ENCODE results near the gene PPP2R5E. TPM values are rescaled to one million over a fixed set of nuclear protein-coding genes. Genes with fewer than 3 reads are reported as not detected.
"Not testable (repeated sequence)": the region's sequence is repeated elsewhere in the genome, so short reads cannot be mapped to it uniquely, and the experiment has no call there.

The PPP2R5E gene
- total RNA-seq, 2 donors from 2014 or later, result 17.3 to 18.7 TPM

DNA sequence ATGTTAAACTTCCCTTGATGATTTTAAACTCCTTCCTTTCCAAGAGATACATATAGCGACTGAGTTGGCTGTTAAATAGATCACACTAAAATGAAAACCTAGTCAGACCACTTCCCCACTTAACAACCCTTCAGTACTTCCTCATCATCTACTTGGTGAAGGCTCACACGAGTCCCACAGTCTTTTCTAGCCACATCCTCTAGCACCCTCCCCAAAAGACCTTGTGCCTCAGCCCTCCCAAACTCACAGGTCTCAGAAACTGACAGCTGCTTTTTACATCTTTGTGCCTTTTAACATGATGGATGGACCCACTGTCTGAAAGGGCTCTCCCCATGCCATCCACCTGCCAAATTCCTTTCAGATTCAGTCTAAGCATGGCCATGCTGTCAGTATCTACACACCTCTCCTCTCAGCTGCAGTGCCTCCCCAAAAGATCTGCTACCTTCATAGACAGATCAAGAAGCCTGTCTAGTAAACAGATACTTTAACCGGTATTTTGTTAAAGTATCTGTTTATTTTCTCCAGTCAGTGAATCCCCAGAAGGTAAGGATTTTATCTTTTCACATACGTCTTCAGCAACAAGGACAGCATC is 159.3 kb downstream of the PPP2R5E start:
- DNase-seq (ENCODE audit: low spot score), result no peak
- H3K27ac ChIP-seq, result no peak overlapping the region
- no peaks in the 10 kb centered on the region for H3K9me3 ChIP-seq
- no peaks in the 10 kb centered on the region for H3K4me1 ChIP-seq
- no peaks in the 10 kb centered on the region for H3K27me3 ChIP-seq
- TF ChIP-seq, protein P1, sequence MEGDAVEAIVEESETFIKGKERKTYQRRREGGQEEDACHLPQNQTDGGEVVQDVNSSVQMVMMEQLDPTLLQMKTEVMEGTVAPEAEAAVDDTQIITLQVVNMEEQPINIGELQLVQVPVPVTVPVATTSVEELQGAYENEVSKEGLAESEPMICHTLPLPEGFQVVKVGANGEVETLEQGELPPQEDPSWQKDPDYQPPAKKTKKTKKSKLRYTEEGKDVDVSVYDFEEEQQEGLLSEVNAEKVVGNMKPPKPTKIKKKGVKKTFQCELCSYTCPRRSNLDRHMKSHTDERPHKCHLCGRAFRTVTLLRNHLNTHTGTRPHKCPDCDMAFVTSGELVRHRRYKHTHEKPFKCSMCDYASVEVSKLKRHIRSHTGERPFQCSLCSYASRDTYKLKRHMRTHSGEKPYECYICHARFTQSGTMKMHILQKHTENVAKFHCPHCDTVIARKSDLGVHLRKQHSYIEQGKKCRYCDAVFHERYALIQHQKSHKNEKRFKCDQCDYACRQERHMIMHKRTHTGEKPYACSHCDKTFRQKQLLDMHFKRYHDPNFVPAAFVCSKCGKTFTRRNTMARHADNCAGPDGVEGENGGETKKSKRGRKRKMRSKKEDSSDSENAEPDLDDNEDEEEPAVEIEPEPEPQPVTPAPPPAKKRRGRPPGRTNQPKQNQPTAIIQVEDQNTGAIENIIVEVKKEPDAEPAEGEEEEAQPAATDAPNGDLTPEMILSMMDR (IDR thresholded peaks at IDR 0.05), result no peak
- peaks cover 65% of the 10 kb centered on the region for H3K36me3 ChIP-seq
- H3K4me3 ChIP-seq, result no peak overlapping the region

DNA sequence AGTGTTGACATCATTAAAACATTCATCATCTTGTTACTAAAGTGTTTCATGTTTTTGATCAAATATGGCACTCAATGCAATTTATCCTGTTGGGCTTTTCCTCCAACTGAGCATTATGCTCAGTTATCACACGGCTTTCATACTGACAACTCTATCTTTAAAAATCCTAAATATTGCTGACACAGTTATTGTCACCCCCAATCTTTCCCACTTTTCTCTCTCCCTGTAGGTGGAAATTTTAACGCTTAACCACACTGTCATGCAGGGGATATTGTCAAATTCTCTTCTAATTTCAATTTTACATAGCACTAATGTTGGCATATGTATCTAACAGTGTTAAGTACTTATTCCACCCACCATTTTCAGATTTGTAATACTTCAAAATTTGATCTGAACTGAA is 164.7 kb downstream of the PPP2R5E start:
- peaks cover 34% of the 10 kb centered on the region for H3K36me3 ChIP-seq
- no peak for DNase-seq (ENCODE audit: low spot score)

DNA sequence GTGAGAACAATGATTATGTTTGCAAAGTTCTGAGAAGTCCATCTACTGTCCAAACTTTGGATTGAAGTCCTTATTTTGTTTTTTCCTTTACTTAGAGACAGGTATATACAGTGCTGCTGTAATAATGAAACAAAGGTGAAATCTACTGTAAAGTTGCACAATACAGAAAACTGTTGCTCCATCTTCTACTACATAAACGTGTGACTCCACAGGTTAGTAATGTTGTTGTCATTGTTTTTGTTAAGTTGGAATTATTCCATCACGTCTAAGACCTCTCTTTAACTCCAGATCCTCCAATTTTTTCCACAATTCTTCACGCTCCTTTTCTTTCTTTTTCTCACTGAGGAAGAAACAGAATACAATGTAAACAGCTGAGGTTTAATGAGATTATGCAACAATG is 167.4 kb downstream of the PPP2R5E start:
- no peaks in the 10 kb centered on the region for H3K4me1 ChIP-seq
- H3K27ac ChIP-seq, result no peak overlapping the region
- TF ChIP-seq, protein P1 (IDR thresholded peaks at IDR 0.05), result no peak
- no peak for DNase-seq (ENCODE audit: low spot score)
- no peak overlapping the region for H3K4me3 ChIP-seq
- no peaks in the 10 kb centered on the region for H3K9me3 ChIP-seq
- no peaks in the 10 kb centered on the region for H3K27me3 ChIP-seq
- peaks cover 16% of the 10 kb centered on the region for H3K36me3 ChIP-seq

More for the DNA sequence above, 164.7 kb downstream of the PPP2R5E start:
- TF ChIP-seq, protein P1 (IDR thresholded peaks at IDR 0.05), result no peak
- Histone ChIP-seq H3K4me3 (no peak overlapping the region), H3K4me1 (no peaks in the 10 kb centered on the region), H3K27me3 (no peaks in the 10 kb centered on the region), H3K27ac (no peak overlapping the region), H3K9me3 (no peaks in the 10 kb centered on the region)

DNA sequence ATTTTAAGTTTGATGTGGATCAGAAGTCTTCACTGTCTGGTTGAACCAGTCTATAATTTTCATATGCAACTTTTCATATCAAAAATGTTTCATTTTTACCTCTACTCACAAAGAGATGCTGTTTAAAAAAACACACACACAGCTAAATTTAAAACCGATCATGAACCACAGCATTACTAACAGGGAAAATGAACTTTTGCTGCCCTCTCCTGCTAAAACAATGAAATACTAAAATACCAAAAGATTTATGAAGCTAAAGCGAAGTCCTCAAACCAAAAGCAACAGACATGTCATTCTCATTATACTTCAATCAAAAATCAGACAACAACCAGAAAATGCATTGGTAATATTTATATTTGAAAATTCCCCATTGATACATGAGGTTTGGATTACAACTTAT is 171.6 kb downstream of the PPP2R5E start:
- H3K9me3 ChIP-seq; H3K27ac ChIP-seq; H3K27me3 ChIP-seq; DNase-seq (ENCODE audit: low spot score); H3K4me3 ChIP-seq; H3K4me1 ChIP-seq; H3K36me3 ChIP-seq: not testable (repeated sequence)

DNA sequence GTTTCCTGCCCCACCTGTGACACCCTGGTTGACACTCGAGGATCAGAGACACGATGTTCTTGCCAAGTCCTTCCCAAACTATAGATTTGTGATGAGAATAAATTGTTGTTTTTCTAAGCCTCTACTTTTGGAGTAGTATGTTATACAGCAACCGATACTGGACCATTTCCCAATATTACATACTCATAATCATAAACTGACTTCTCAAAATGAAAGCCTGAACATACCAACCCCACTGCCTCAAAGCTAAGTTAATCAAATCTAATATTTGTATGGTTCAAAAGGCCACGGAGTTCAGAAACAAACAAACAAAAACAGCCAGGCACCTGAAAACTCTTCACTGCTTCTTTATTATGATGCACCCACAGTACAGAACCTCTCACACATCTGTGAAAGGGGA is 172.1 kb downstream of the PPP2R5E start:
- Histone ChIP-seq H3K9me3 (peaks cover 0 to 4% of the 10 kb centered on the region in 2 donors), H3K4me1 (no peaks in the 10 kb centered on the region), H3K4me3 (no peak overlapping the region), H3K27me3 (no peaks in the 10 kb centered on the region), H3K27ac (no peak overlapping the region), H3K36me3 (peaks cover 10% of the 10 kb centered on the region)
- DNase-seq (ENCODE audit: low spot score), result no peak
- TF ChIP-seq, protein P1 (IDR thresholded peaks at IDR 0.05), result no peak

DNA sequence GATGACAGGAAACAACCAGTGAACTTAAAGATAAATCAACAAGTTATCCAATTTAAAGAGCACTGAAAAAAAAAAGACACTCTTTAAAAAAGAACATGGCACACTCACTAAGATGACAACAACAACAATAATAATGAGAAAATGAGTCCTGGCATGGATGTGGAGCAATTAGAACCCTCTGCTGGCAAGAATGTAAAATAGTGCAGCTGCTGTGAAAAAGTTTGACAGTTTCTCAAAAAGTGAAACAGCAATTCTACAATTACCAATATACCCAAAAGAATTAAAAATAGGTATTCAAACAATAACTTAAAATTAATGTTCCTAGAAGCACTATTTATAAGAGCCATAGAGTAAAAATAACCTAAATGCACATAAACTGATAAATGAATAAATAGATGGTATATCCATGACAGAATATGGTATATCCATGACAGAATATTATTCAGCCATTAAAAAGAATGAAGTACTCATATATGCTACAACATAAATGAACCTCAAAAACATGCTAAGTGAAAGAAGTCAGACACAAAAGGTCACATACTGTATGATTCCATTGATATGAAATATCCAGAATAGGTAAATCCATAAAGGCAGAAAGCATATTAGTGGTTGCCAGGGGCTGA is 175.3 kb downstream of the PPP2R5E start:
- no peaks in the 10 kb centered on the region for H3K4me1 ChIP-seq
- H3K27me3 ChIP-seq, result no peaks in the 10 kb centered on the region
- H3K4me3 ChIP-seq, result no peak overlapping the region
- DNase-seq (ENCODE audit: low spot score), result no peak
- H3K9me3 ChIP-seq, result peaks cover 0 to 14% of the 10 kb centered on the region in 2 donors
- TF ChIP-seq, protein P1 (IDR thresholded peaks at IDR 0.05), result no peak
- H3K36me3 ChIP-seq, result no peaks in the 10 kb centered on the region
- no peak overlapping the region for H3K27ac ChIP-seq
